GM21723 (cell line): Measurements from ENCODE around the gene NRP1.
A peak's percentile ranks its signal among the peaks of the same experiment; 100 is the strongest.

Source experiments
- ATAC-seq: cut with Tn5 transposase; IDR thresholded peaks from one replicate; pipeline ENCODE4 v1.9.1; 2021; ENCODE audit warnings: mild to moderate bottlenecking, moderate library complexity; ENCODE audit not compliant: unreplicated experiment

Gene NRP1

GRCh38 chr10:33350041-33350440 is 15.6 kb upstream of the NRP1 start:
- no peak for ATAC-seq

- no peak for ATAC-seq
These were observed 14.8 kb upstream of the NRP1 start for GRCh38 chr10:33349268-33349667.

- ATAC-seq, result no peak
These were observed 12.7 kb upstream of the NRP1 start for GRCh38 chr10:33347211-33347610.

GRCh38 chr10:33345236-33345635 is 10.8 kb upstream of the NRP1 start:
- ATAC-seq, result no peak

GRCh38 chr10:33344676-33345075 is 10.2 kb upstream of the NRP1 start:
- ATAC-seq, result no peak

- no peak for ATAC-seq
These were observed 7.2 kb upstream of the NRP1 start for GRCh38 chr10:33341637-33342036.

GRCh38 chr10:33337326-33337957 is 3.0 kb upstream of the NRP1 start:
- no peak for ATAC-seq

- ATAC-seq, result no peak
These were observed 2.3 kb upstream of the NRP1 start for GRCh38 chr10:33336582-33337325.

GRCh38 chr10:33335801-33336581 is 1.5 kb upstream of the NRP1 start:
- ATAC-seq, result no peak

GRCh38 chr10:33335551-33335800 is 1.0 kb upstream of the NRP1 start:
- no peak for ATAC-seq

GRCh38 chr10:33334805-33335550 is 511 bp upstream of the NRP1 start:
- ATAC-seq, result no peak

- ATAC-seq, result no peak
These were observed 986 bp downstream of the NRP1 start for GRCh38 chr10:33333260-33334101.

GRCh38 chr10:33332183-33333065 is 2.0 kb downstream of the NRP1 start:
- no peak for ATAC-seq

GRCh38 chr10:33331379-33331694 is 3.1 kb downstream of the NRP1 start:
- no peak for ATAC-seq

GRCh38 chr10:33330543-33331378 is 3.7 kb downstream of the NRP1 start:
- ATAC-seq, result peak; percentile 62

- ATAC-seq, result no peak
These were observed 5.3 kb downstream of the NRP1 start for GRCh38 chr10:33329178-33329577.

- no peak for ATAC-seq
These were observed 6.2 kb downstream of the NRP1 start for GRCh38 chr10:33328253-33328652.

GRCh38 chr10:33327751-33328150 is 6.7 kb downstream of the NRP1 start:
- ATAC-seq, result no peak

GRCh38 chr10:33326933-33327332 is 7.5 kb downstream of the NRP1 start:
- no peak for ATAC-seq
